Ascending aorta (tissue), 2 donors: Measurements from ENCODE around the gene PURB. TPM values are rescaled to one million over a fixed set of nuclear protein-coding genes. Genes with fewer than 3 reads are reported as not detected.
"Not testable (repeated sequence)": the region's sequence is repeated elsewhere in the genome, so short reads cannot be mapped to it uniquely, and the experiment has no call there.

Source experiments
- DNase-seq, 2 donors: peaks; one replicate each; pipeline ENCODE4 v3.0.0-alpha.2; 2019; ENCODE audit warnings: low spot score in 2 of 2
- H3K27ac ChIP-seq, 2 donors: fragments of 200-600 bp; sonication (generic); one replicate each; pipeline ENCODE4 v1.5.1; 2016 to 2017; ENCODE audit warnings: mild to moderate bottlenecking in 1 of 2
- H3K27me3 ChIP-seq: fragments of 200-600 bp; sonication (generic); one replicate; pipeline ENCODE4 v1.5.1; 2017
- H3K36me3 ChIP-seq, 2 donors: fragments of 200-600 bp; sonication (generic); one replicate each; pipeline ENCODE4 v1.5.1; 2016
- H3K4me1 ChIP-seq, 2 donors: fragments of 200-600 bp; sonication (generic); one replicate each; pipeline ENCODE4 v1.5.1; 2016 to 2017; ENCODE audit warnings: mild to moderate bottlenecking in 1 of 2
- H3K4me3 ChIP-seq, 2 donors: fragments of 200-600 bp; sonication (generic); one replicate each; pipeline ENCODE4 v1.5.1; 2016 to 2017; ENCODE audit warnings: mild to moderate bottlenecking in 1 of 2
- H3K9me3 ChIP-seq, 2 donors: fragments of 200-600 bp; sonication (generic); one replicate each; pipeline ENCODE4 v1.5.1; 2016
- CTCF ChIP-seq, 3 experiments: fragments of 200-600 bp in 2 of 3; fragments of 450-650 bp in 1 of 3; sonication (generic) in 2 of 3; IDR thresholded peaks; one replicate each; pipeline ENCODE4 v1.5.1; 2016 to 2019; ENCODE audit warnings: antibody characterized with exemption in 3 of 3, mild to moderate bottlenecking in 1 of 3, moderate library complexity in 1 of 3
- intact Hi-C: fragments of 100-400 bp; cut with DNase I; formaldehyde crosslinking; loops from one replicate; pipeline ENCODE4 v1.15.1; 2023
- total RNA-seq: library from RNA; depleted of rRNA; stranded (reverse); fragments of >200 nt; gene quantifications from one replicate; pipeline ENCODE4 v1.1.0, GENCODE V29; 2016

PURB gene
- total RNA-seq = 19.1 TPM

GRCh38 chr7:44885394-44886317 is at the start of gene PURB:
Gene PURB, minus strand, starts transcription at chr7:44885530. Its CDS starts 182 bp downstream, at chr7:44885348.
- TF ChIP-seq CTCF (IDR thresholded peaks at IDR 0.05) = no peak
- intact Hi-C loops = loop anchor here (1.0 to 5.0 kb wide), 10 partner anchors 29 to 1013 kb away; partner anchors contain the start of genes CCM2, H2AZ2, NACAD and OGDH
- Histone ChIP-seq H3K4me1 (peaks cover 13 to 34% of the 10 kb centered on the region in 2 donors), H3K27me3 (no peaks in the 10 kb centered on the region), H3K27ac (peak within 1 kb of the TSS; percentile 98 to 99), H3K9me3 (no peaks in the 10 kb centered on the region), H3K36me3 (no peaks in the 10 kb centered on the region), H3K4me3 (peak within 1 kb of the TSS; percentile 58 to 97)
- peak; percentile 84 to 97 for DNase-seq

- no peak for DNase-seq
- no peaks in the 10 kb centered on the region for H3K9me3 ChIP-seq
- no peak overlapping the region for H3K27ac ChIP-seq
- no peaks in the 10 kb centered on the region for H3K36me3 ChIP-seq
- intact Hi-C loops = no loop called here
- H3K4me1 ChIP-seq = no peaks in the 10 kb centered on the region
- H3K4me3 ChIP-seq = no peak overlapping the region
- H3K27me3 ChIP-seq = no peaks in the 10 kb centered on the region
- no peak for TF ChIP-seq CTCF (IDR thresholded peaks at IDR 0.05)
Observed at GRCh38 chr7:44935016-44935415, 49.7 kb upstream of the PURB start.

GRCh38 chr7:44934510-44934909 is 49.2 kb upstream of the PURB start:
- H3K4me1 ChIP-seq, H3K27ac ChIP-seq, DNase-seq, intact Hi-C loops, H3K9me3 ChIP-seq, H3K27me3 ChIP-seq, H3K36me3 ChIP-seq, H3K4me3 ChIP-seq: not testable (repeated sequence)

- intact Hi-C loops = no loop called here
- DNase-seq = no peak
- Histone ChIP-seq H3K36me3 (no peaks in the 10 kb centered on the region), H3K4me3 (no peak overlapping the region), H3K27ac (no peak overlapping the region), H3K27me3 (no peaks in the 10 kb centered on the region), H3K9me3 (no peaks in the 10 kb centered on the region), H3K4me1 (no peaks in the 10 kb centered on the region)
- TF ChIP-seq CTCF (IDR thresholded peaks at IDR 0.05) = no peak
Observed at GRCh38 chr7:44930921-44931320, 45.6 kb upstream of the PURB start.

- Histone ChIP-seq H3K4me3 (no peak overlapping the region), H3K27ac (no peak overlapping the region), H3K4me1 (no peaks in the 10 kb centered on the region), H3K27me3 (no peaks in the 10 kb centered on the region), H3K9me3 (no peaks in the 10 kb centered on the region), H3K36me3 (no peaks in the 10 kb centered on the region)
- intact Hi-C loops = loop anchor here (1.0 kb wide), 1 partner anchor 65 kb away; no protein-coding TSS in a partner anchor
- no peak for TF ChIP-seq CTCF (IDR thresholded peaks at IDR 0.05)
- DNase-seq = no peak
Observed at GRCh38 chr7:44922351-44922694, 37.0 kb upstream of the PURB start.

- Histone ChIP-seq H3K4me3 (no peak overlapping the region), H3K36me3 (no peaks in the 10 kb centered on the region), H3K9me3 (no peaks in the 10 kb centered on the region), H3K4me1 (no peaks in the 10 kb centered on the region), H3K27me3 (no peaks in the 10 kb centered on the region), H3K27ac (no peak overlapping the region)
- intact Hi-C loops = loop anchor here (1.0 to 2.0 kb wide), 2 partner anchors 64 to 331 kb away; no protein-coding TSS in a partner anchor
- peak; percentile 61 to 93 for DNase-seq
- TF ChIP-seq CTCF (IDR thresholded peaks at IDR 0.05) = peak; percentile 65 to 78 (median 70)
Observed at GRCh38 chr7:44921607-44922350, 36.4 kb upstream of the PURB start.
